ENCODE measurements around the gene TNC. TPM values are rescaled to one million over a fixed set of nuclear protein-coding genes. Genes with fewer than 3 reads are reported as not detected.

Gene TNC
- total and polyA plus RNA-seq, 2 of the 4 experiments (the other 2 are of a cell fraction): 192 to 253 TPM

DNA sequence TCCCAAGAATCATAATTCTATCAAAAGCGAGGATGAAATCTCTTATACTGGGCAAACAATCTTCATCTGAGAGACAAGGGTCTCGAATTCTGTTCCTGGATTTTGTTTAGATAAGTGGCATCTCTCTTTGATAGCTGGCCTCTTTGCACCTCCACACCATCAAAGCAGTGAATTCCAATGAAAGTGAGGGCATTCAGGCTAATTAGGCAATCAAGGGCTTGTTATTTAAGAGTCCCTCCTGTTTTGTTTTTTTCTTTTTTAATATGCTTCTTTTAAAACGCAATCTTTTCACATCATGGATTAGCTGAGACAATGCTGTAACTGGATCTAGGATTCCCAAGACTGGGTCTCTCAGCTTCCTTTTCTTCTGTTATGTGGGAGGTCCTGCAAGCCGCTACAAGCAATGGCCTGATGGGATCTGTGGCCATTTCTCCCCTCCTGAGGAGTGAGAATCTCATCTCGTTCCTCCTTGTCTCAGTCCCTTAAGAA lies 67.9 kb downstream of the TNC start:
- H2BK20ac ChIP-seq (ENCODE audit: low read depth, low read length): peak overlapping the region; percentile 63; the same call in 1 of the 2 replicates
- H2AFZ ChIP-seq (replicated peaks; ENCODE audit: low read length, poor library complexity): no peak overlapping the region
- ATAC-seq (ENCODE audit: low read depth) (no peak; the same call in 1 of the 2 replicates), DNase-seq (no peak)
- H3K27ac ChIP-seq (ENCODE audit: insufficient read depth, low read length): peak overlapping the region; percentile 76; the same call in 1 of the 2 replicates
- no peaks in the 10 kb centered on the region for H3K9me3 ChIP-seq (ENCODE audit: control insufficient read depth, insufficient read depth, low read length)
- H4K8ac ChIP-seq (ENCODE audit: low read depth in 2 of 2, low read length in 2 of 2): peak overlapping the region in 1 of 2 experiments; percentile 53; a peak in 1 of 4 replicates
- CTCF ChIA-PET: interaction anchor here (0.6 kb wide), 1 partner anchor 21 kb away, joined by 4 read pairs; no protein-coding TSS in a partner anchor
- in situ Hi-C loops (cut with MboI; ENCODE audit: low sequenced_read_pairs) (no loop called here), intact Hi-C loops (cut with micrococcal nuclease) (no loop called here), dilution Hi-C loops (cut with HindIII; ENCODE audit: low sequenced_read_pairs, unreplicated experiment) (no loop called here)
- 0 out of 2 replicates have a peak overlapping the region, but pooled peaks have one; percentile 44 for H2AK5ac ChIP-seq (ENCODE audit: low read depth, low read length)
- peaks cover 3% of the 10 kb centered on the region; the same call in 1 of the 2 replicates for H3K9me1 ChIP-seq (ENCODE audit: insufficient read depth, low read length)
- H3K79me1 ChIP-seq (ENCODE audit: low read depth in 1 of 2, low read length in 2 of 2): peaks cover 0 to 3% of the 10 kb centered on the region in 2 experiments; a peak in 1 of 4 replicates
- H3K23ac ChIP-seq (ENCODE audit: low read depth, low read length): no peak overlapping the region
- H3K14ac ChIP-seq (replicated peaks; ENCODE audit: low read depth, low read length): peak overlapping the region; percentile 69; the same call in 1 of the 2 replicates
- no peaks in the 10 kb centered on the region for H3K27me3 ChIP-seq (ENCODE audit: control insufficient read depth, insufficient read depth, low read length)
- peaks cover 9% of the 10 kb centered on the region for H3K4me1 ChIP-seq (ENCODE audit: control insufficient read depth, insufficient read depth, low read length)
- TF ChIP-seq SMC3 (IDR thresholded peaks at IDR 0.05; ENCODE audit: low read depth, low read length): no peak
- TF ChIP-seq RAD21 (IDR thresholded peaks at IDR 0.05; ENCODE audit: low read length): no peak
- no peak for TF ChIP-seq RFX5 (IDR thresholded peaks at IDR 0.05; ENCODE audit: low read depth, low read length)
- TF ChIP-seq, protein P1, sequence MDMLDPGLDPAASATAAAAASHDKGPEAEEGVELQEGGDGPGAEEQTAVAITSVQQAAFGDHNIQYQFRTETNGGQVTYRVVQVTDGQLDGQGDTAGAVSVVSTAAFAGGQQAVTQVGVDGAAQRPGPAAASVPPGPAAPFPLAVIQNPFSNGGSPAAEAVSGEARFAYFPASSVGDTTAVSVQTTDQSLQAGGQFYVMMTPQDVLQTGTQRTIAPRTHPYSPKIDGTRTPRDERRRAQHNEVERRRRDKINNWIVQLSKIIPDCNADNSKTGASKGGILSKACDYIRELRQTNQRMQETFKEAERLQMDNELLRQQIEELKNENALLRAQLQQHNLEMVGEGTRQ (IDR thresholded peaks at IDR 0.05; ENCODE audit: low read depth, low read length): no peak
- TF ChIP-seq, protein P2, sequence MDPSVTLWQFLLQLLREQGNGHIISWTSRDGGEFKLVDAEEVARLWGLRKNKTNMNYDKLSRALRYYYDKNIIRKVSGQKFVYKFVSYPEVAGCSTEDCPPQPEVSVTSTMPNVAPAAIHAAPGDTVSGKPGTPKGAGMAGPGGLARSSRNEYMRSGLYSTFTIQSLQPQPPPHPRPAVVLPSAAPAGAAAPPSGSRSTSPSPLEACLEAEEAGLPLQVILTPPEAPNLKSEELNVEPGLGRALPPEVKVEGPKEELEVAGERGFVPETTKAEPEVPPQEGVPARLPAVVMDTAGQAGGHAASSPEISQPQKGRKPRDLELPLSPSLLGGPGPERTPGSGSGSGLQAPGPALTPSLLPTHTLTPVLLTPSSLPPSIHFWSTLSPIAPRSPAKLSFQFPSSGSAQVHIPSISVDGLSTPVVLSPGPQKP (IDR thresholded peaks at IDR 0.05; ENCODE audit: borderline replicate concordance, low read depth, low read length): no peak
- TF ChIP-seq NFE2L2 (IDR thresholded peaks at IDR 0.05; ENCODE audit: low read depth, low read length): no peak
- no peak for TF ChIP-seq POLR2A (IDR thresholded peaks at IDR 0.05; ENCODE audit: low read depth, low read length)
- TF ChIP-seq CHD1 (IDR thresholded peaks at IDR 0.05; ENCODE audit: low read depth, low read length): no peak
- TF ChIP-seq MXI1 (IDR thresholded peaks at IDR 0.05; ENCODE audit: borderline replicate concordance, low read depth, low read length): no peak
- no peak for TF ChIP-seq MAZ (IDR thresholded peaks at IDR 0.05; ENCODE audit: borderline replicate concordance, low read depth, low read length)
- no peak for TF ChIP-seq CEBPB (IDR thresholded peaks at IDR 0.05; ENCODE audit: low read depth, low read length)
- TF ChIP-seq RCOR1 (IDR thresholded peaks at IDR 0.05; ENCODE audit: insufficient replicate concordance, low read length): no peak
- TF ChIP-seq MAFK (IDR thresholded peaks at IDR 0.05; ENCODE audit: low read depth, low read length): no peak
- TF ChIP-seq, protein P3, sequence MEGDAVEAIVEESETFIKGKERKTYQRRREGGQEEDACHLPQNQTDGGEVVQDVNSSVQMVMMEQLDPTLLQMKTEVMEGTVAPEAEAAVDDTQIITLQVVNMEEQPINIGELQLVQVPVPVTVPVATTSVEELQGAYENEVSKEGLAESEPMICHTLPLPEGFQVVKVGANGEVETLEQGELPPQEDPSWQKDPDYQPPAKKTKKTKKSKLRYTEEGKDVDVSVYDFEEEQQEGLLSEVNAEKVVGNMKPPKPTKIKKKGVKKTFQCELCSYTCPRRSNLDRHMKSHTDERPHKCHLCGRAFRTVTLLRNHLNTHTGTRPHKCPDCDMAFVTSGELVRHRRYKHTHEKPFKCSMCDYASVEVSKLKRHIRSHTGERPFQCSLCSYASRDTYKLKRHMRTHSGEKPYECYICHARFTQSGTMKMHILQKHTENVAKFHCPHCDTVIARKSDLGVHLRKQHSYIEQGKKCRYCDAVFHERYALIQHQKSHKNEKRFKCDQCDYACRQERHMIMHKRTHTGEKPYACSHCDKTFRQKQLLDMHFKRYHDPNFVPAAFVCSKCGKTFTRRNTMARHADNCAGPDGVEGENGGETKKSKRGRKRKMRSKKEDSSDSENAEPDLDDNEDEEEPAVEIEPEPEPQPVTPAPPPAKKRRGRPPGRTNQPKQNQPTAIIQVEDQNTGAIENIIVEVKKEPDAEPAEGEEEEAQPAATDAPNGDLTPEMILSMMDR (conservative IDR thresholded peaks at IDR 0.05; ENCODE audit: low read depth, low read length): no peak
- H4K20me1 ChIP-seq (ENCODE audit: insufficient read depth, low read length): no peaks in the 10 kb centered on the region
- H4K91ac ChIP-seq (ENCODE audit: insufficient read depth, low read depth, low read length): no peak overlapping the region; the same call in 1 of the 2 replicates
- peaks cover 27% of the 10 kb centered on the region for H3K36me3 ChIP-seq (ENCODE audit: control insufficient read depth, insufficient read depth, low read length)
- no peak overlapping the region; the same call in 2 of the 3 replicates for H2BK15ac ChIP-seq (ENCODE audit: low read depth, low read length)
- BruUV-seq (replicated peaks): no TSS peak
- H3K9ac ChIP-seq (ENCODE audit: low read depth, low read length): peak overlapping the region; percentile 43; the same call in 1 of the 2 replicates
- POLR2A ChIA-PET (ENCODE audit: unreplicated experiment): no interaction called here
- peak overlapping the region; percentile 50; the same call in 1 of the 2 replicates for H3K4ac ChIP-seq (ENCODE audit: low read depth, low read length)
- peak overlapping the region; percentile 52 for H4K5ac ChIP-seq (ENCODE audit: low read depth, low read length)
- H3K4me3 ChIP-seq (ENCODE audit: insufficient read depth, low read depth, low read length): no peak overlapping the region
- H3K18ac ChIP-seq (ENCODE audit: low read depth, low read length): peak overlapping the region; percentile 97
- peak overlapping the region; percentile 86 for H3K4me2 ChIP-seq (ENCODE audit: low read depth, low read length)
- no peak overlapping the region for H2AK9ac ChIP-seq (replicated peaks; ENCODE audit: low read depth, low read length, poor library complexity)
- peak overlapping the region; percentile 33 for H2BK5ac ChIP-seq (ENCODE audit: low read depth, low read length, poor library complexity, severe bottlenecking)
- no CpG with 5 or more reads among the region's 5 CpGs for WGBS, 2 experiments (ENCODE audit: extremely low coverage in 2 of 2, insufficient read length in 1 of 2)
- 0 out of 2 replicates have a peak overlapping the region, but pooled peaks have one; percentile 10 for H3K56ac ChIP-seq (ENCODE audit: extremely low read depth, insufficient read depth, low read length)
- H2BK120ac ChIP-seq (ENCODE audit: low read depth, low read length): peak overlapping the region; percentile 55

Measured in IMR-90 (cell line).